Retinal pigment epithelial cell (primary cell): ENCODE measurements around the gene NFS1.

Experiments used
- DNase-seq: peaks from one replicate; pipeline ENCODE4 v3.0.0-alpha.2; 2010; ENCODE audit warnings: low read depth
- H3K4me3 ChIP-seq: 2 replicates; pipeline ENCODE4 v1.5.1; 2011; ENCODE audit warnings: mild to moderate bottlenecking, low read length, control low read depth, moderate library complexity
- CTCF ChIP-seq: conservative IDR thresholded peaks from 2 replicates; pipeline ENCODE4 v1.5.1; 2011; ENCODE audit warnings: low read depth, low read length, control low read depth, inconsistent platforms

Gene NFS1

GRCh38 chr20:35641743-35642142 is 57.4 kb downstream of the NFS1 start:
- no peak for TF ChIP-seq CTCF
- DNase-seq: no peak
- no peak overlapping the region for H3K4me3 ChIP-seq

- DNase-seq: no peak
- no peak for TF ChIP-seq CTCF
These were observed 58.4 kb downstream of the NFS1 start for GRCh38 chr20:35640724-35641123.

GRCh38 chr20:35638751-35639150 is 60.4 kb downstream of the NFS1 start:
- no peak for TF ChIP-seq CTCF
- DNase-seq: no peak
- no peak overlapping the region for H3K4me3 ChIP-seq

More at GRCh38 chr20:35640724-35641123, 58.4 kb downstream of the NFS1 start:
- no peak overlapping the region for H3K4me3 ChIP-seq

GRCh38 chr20:35637276-35637675 is 61.9 kb downstream of the NFS1 start:
- H3K4me3 ChIP-seq: no peak overlapping the region
- no peak for TF ChIP-seq CTCF
- no peak for DNase-seq

GRCh38 chr20:35636095-35636494 is 63.1 kb downstream of the NFS1 start:
- no peak for DNase-seq
- TF ChIP-seq CTCF: no peak
- no peak overlapping the region for H3K4me3 ChIP-seq

GRCh38 chr20:35635652-35636051 is 63.5 kb downstream of the NFS1 start:
- DNase-seq: no peak
- no peak overlapping the region for H3K4me3 ChIP-seq
- no peak for TF ChIP-seq CTCF

GRCh38 chr20:35632539-35633115 is 66.5 kb downstream of the NFS1 start:
- H3K4me3 ChIP-seq: no peak overlapping the region
- TF ChIP-seq CTCF: no peak
- no peak for DNase-seq
